GM08714 (cell line): ENCODE measurements around the gene DYNLL2.
"Not testable (repeated sequence)": the region's sequence is repeated elsewhere in the genome, so short reads cannot be mapped to it uniquely, and the experiment has no call there.

Source experiments
- H3K4me3 ChIP-seq: fragments of 200-500 bp; sonication (Bioruptor generic); 2 replicates; pipeline ENCODE4 v1.5.1; 2014; ENCODE audit warnings: mild to moderate bottlenecking, low read length, inconsistent platforms
- ZNF274 ChIP-seq: IDR thresholded peaks from 2 replicates; pipeline ENCODE4 v1.6.1; 2012; ENCODE audit warnings: mild to moderate bottlenecking, low read depth, low read length

DYNLL2 gene

DNA sequence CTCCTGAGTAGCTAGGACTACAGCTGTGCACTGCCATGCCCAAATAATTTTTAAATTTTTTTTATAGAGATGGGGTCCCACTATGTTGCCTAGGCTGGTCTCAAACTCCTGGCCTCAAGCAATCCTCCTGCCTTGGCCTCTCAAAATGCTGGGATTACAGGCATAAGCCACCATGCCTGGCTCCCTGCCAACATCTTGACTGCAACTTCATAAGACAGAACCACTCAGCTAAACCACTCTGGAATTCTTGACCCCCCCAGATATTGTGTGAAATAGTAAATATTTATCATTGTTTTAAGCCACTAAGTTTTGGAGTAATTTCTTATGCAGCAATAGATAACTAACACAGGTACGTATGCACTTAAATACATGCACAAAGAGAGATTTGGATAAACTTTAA, 26.0 kb downstream of the DYNLL2 start:
- no peak overlapping the region for H3K4me3 ChIP-seq
- TF ChIP-seq ZNF274: no peak

DNA sequence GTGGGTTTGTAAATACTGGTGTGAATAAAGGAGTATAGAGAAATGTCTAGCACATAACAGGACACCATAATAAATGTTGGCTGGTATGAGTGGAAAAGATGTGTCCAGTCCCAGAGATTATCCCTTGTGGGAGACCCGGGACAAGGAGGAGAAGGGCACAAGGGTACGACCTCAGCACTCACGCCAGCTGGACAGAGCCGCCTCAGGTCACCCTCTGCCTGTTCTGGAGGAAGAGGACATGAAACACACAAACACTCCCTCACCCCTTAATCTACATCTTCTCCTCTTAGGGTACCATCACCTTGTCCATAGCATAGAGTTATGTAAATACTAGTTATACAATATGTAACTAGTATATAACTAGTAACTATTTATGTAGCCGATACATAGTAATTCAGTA, 26.8 kb downstream of the DYNLL2 start:
- TF ChIP-seq ZNF274: no peak
- H3K4me3 ChIP-seq: no peak overlapping the region

DNA sequence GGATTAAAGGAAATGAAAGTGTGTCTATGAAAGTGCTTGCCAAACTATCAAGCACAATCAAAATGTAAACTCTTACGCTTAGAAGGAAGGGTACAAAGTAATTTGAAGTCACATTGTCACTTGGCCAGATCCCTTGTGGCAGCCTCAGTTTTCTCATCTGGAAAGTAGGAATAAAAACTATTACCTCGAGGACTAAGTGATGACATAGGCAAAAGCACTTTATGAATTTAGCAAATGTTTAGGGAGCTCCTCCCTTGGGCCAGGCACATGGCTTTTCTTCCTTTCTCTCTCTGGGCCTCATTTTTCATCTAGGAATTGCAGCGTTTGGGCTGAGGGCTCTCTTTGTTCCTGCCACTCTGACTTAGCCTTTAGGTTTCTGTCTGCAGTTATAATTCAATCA, 28.5 kb downstream of the DYNLL2 start:
- TF ChIP-seq ZNF274: no peak

DNA sequence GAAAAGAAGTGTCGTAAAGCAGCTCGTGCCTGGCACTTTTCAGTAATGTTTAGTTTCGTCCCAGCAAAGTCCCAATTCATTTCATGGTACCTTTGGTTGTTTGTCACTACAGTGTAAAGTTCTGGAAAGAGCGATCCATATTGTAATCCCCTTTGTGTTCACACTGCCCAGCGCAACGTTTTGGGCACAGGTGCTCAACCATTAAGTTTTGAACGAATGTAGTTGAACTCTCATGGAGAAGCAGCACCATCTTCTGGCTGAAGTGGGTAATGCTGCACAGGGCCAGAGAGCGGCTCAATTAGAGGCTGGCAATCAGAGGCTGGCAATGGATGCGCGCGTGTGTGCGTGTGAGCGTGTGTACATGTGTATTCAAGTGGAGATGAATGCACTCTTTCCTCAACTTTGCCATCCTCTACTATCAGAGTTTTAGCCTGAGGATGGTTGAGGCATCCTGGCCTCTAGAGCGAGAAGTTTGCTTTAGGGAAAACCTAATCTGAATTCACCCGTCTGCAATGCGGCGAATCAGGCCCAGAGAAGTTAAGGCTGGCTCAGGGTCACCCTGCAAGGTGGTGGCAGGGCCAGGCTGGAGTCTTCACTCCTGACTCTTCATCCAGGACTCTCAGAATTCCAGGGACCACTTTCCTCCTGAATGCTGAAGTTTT, 29.9 kb downstream of the DYNLL2 start:
- H3K4me3 ChIP-seq: no peak overlapping the region
- TF ChIP-seq ZNF274: no peak

More for the DNA sequence above, 28.5 kb downstream of the DYNLL2 start:
- no peak overlapping the region for H3K4me3 ChIP-seq

DNA sequence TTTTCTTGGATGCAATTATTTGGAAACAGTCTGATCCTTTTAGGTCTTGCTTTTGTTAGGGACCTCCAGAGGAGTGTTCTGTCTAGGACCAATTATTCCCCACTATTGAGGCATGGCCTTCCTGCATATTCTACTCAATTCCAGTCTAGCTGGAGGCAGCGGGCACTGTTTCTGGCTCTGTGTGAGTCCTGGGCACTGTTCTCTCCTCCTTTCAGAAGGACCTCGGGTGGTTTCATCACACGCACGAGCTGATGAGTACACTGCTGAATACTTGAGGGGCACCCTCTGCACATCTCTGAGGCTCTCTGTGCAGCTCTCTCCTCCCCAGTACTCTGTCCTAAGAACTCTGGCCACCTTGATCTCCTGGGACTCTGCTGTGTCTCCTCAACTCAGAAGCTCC, 30.7 kb downstream of the DYNLL2 start:
- no peak for TF ChIP-seq ZNF274
- H3K4me3 ChIP-seq: no peak overlapping the region

DNA sequence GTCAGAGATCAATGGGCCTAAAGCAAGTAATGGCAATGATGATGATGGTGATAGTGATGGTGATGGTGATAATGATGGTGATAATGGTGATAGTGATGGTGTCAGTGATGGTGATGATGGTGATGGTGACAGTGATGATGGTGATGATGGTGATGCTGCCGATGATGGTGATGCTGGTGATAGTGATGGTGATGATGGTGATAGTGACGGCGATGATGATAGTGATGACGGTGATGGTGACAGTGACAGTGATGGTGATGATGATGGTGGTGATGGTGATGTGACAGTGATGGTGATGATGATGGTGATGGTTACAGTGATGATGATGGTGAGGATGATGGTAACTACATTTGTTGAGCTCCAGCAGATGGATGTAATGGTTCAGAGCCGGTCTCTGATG, 34.2 kb downstream of the DYNLL2 start:
- no peak overlapping the region for H3K4me3 ChIP-seq
- TF ChIP-seq ZNF274: no peak

DNA sequence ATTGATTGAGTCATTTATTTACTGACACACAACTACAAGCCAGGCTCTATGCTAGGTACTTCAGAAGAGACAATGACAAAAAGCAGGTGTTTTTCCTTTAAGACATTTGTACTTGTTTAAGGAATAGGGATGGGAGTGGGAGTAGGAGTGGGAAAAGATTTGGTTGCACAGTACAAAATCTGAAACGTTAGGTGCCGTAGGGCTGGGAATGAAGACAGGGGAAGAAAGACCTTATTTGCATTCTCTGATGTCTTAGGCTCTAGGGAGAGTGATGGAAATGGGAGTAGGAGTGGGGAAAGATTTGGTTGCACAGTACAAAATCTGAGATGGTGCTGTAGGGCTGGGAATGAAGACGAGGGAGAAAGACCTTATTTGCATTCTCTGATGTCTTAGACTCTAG, 36.3 kb downstream of the DYNLL2 start:
- TF ChIP-seq ZNF274: no peak

DNA sequence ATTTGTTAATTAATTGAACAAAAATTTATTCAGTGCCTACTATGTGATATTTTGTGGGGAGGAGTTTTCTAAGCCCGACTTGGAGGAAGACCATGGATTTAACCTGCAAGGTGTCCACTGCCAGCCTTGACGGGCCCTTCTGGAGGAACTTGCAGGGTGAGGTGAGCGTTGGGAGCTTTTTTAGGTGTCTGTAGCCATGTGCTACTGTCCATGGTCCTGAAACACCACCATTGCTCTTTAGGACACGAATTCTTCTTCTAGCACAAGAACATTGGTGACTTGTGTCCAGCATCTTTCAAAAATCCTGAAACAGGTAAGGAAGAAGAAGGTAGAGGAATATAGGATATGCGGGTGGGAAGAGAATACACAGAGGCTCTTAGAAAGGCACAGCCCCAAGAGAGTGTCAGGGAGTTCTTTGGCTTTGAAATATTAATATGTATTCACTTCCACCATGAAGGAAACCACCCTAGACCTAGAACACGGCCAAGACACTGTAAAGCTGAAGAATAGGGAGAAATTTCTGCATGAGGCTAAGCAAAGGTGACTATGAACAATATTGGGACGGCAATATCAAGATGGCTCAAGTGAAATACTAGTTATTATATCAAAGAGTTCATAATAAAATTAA, 37.1 kb downstream of the DYNLL2 start:
- TF ChIP-seq ZNF274: no peak
- H3K4me3 ChIP-seq: no peak overlapping the region

More for the DNA sequence above, 36.3 kb downstream of the DYNLL2 start:
- H3K4me3 ChIP-seq: no peak overlapping the region

DNA sequence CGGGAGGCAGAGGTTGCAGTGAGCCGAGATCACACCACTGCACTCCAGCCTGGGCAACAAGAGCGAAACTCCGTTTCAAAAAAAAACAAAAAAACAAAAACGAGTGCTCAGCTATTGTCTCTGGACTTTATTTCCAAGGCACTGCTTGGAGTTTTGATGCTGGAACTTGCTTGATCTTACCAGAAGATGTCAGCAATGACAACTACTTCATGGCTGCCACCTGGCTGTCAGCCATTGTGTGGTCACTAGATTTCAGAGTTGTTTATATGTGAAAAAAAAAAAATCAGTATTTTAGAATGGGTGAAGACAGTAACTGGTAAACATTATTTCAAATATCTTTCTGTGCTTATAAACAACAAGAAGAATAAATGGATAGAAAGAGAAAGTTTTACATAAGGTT, 38.7 kb downstream of the DYNLL2 start:
- no peak for TF ChIP-seq ZNF274
- no peak overlapping the region for H3K4me3 ChIP-seq

DNA sequence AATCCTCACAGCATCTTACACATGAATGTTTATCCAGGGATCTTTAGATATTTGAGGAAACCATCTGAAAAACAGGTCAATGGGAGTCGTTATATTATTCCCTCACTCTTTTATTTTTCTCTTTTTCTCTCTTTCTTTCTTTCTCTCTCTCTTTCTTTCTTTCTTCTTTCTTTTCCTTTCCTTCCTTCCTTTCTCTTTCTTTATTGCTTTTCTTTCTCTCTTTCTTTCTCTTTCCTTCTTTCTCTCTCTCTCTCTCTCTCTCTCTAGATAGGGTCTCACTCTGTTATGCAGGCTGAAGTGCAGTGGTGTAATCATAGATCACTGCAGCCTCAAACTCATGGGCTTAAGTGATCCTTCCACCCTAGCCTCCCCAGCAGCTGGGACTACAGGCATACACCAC, 44.6 kb downstream of the DYNLL2 start:
- no peak for TF ChIP-seq ZNF274

DNA sequence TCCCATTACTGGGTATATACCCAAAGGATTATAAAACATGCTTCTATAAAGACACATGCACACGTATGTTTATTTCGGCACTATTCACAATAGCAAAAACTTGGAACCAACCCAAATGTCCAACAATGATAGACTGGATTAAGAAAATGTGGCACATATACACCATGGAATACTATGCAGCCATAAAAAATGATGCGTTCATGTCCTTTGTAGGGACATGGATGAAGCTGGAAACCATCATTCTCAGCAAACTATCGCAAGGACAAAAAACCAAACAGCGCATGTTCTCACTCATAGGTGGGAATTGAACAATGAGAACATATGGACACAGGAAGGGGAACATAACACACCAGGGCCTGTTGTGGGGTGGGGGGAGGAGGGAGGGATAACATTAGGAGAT, 49.5 kb downstream of the DYNLL2 start:
- not testable (repeated sequence) for H3K4me3 ChIP-seq

More for the DNA sequence above, 44.6 kb downstream of the DYNLL2 start:
- no peak overlapping the region for H3K4me3 ChIP-seq

DNA sequence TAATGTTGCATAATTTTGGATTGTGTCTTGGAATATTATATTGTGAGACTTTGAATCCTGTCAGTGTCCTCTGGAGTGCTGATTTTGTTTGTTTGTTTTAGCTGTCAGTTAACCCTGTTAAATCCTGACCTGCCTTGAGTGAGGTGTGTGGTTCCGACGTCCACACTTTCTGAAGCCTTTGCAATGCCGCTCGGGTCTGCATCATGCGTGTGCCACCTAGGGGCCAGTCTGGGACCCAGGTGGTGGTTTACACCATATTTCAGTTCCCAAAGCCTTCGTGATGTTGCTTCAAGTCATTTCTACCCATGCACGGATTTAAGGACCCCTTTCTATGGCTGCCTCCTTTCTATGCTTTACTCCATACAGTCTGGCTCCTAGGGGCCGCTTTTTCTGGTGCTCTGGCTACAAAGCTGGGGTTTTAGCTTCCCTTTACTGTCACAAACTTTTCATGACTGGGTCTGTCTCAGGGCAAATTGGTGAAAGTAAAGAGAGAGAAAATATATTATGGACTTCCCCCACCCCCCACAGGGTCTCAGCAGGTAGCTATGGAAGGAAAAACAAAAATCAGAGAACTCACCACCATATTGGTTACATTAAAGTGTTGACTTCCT, 53.6 kb downstream of the DYNLL2 start:
- TF ChIP-seq ZNF274: no peak
- H3K4me3 ChIP-seq: no peak overlapping the region

DNA sequence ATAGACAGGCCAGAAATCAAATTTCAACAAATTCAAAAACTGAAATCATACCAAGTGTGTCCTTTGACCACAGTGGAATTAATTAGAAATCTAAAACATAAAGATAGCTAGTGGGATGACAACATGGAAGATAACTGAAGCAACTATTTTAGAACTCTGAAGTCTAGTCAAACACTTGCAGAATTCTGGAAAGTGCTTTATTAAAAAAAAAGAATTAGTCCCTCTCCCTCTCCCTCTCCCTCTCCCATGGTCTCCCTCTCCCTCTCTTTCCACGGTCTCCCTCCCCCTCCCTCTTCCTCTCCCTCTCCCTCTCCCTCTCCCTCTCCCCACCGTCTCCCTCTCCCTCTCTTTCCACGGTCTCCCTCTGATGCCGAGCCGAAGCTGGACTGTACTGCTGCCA, 58.3 kb downstream of the DYNLL2 start:
- H3K4me3 ChIP-seq: no peak overlapping the region
- no peak for TF ChIP-seq ZNF274

DNA sequence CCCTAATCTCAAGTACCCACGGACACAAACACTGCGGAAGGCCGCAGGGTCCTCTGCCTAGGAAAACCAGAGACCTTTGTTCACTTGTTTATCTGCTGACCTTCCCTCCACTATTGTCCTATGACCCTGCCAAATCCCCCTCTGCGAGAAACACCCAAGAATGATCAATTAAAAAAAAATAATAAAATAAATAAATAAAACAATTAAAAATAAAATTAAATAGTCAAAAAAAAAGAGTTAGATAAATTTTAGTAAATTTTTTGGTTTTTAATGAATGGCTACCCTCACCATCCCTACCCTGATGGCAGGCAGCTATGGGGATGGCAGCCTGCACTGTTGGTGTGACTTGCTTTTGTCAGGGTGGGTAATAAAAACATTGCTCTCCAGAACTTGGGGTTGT, 60.1 kb downstream of the DYNLL2 start:
- not testable (repeated sequence) for H3K4me3 ChIP-seq

DNA sequence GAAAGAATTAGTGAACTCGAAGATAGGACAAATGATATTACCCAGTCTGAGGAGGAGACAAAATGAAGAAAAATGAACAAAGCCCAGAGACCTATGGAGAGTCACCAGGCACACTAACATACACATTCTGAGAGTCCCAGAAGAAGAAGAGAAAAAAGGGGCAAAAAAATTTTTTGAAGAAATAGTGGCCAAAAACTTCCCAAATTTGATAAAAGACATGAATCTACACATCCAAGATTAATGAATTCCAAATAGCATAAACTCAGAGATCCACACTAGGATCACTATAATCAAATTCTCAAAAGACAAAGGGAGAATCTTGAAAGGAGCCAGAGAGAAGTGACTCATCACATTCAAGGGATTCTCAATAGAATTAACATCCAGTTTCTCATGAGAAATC, 61.6 kb downstream of the DYNLL2 start:
- no peak for TF ChIP-seq ZNF274
- H3K4me3 ChIP-seq: no peak overlapping the region
